ENCODE results near the gene LIN9.
"Not testable (repeated sequence)": the region's sequence is repeated elsewhere in the genome, so short reads cannot be mapped to it uniquely, and the experiment has no call there.

- not testable (repeated sequence) for TF ChIP-seq CTCF (IDR thresholded peaks at IDR 0.05; ENCODE audit: insufficient read depth, low read length, poor library complexity, severe bottlenecking); EZH2phosphoT487 (conservative IDR thresholded peaks at IDR 0.05; ENCODE audit: low read length)
These were observed 31.1 kb upstream of the LIN9 start for GRCh38 chr1:226340111-226340510.

Data from SU-DHL-6 (cell line).